Neural progenitor cell (in vitro differentiated cells): ENCODE data around the gene TADA3.

Experiments used
- EZH2 ChIP-seq: fragments of 200-600 bp; sonication (generic); IDR thresholded peaks from 2 replicates; pipeline ENCODE4 v1.6.1; 2017; ENCODE audit warnings: antibody characterized with exemption, mild to moderate bottlenecking, moderate library complexity
- EZH2phosphoT487 ChIP-seq: fragments of 200-600 bp; sonication (generic); IDR thresholded peaks from 2 replicates; pipeline ENCODE4 v1.6.1; 2017; ENCODE audit warnings: antibody characterized with exemption
- TF ChIP-seq, protein P1 (sequence below): fragments of 200-600 bp; sonication (generic); IDR thresholded peaks from 2 replicates; pipeline ENCODE4 v1.5.1; 2017; ENCODE audit warnings: antibody characterized with exemption, mild to moderate bottlenecking

DNA sequence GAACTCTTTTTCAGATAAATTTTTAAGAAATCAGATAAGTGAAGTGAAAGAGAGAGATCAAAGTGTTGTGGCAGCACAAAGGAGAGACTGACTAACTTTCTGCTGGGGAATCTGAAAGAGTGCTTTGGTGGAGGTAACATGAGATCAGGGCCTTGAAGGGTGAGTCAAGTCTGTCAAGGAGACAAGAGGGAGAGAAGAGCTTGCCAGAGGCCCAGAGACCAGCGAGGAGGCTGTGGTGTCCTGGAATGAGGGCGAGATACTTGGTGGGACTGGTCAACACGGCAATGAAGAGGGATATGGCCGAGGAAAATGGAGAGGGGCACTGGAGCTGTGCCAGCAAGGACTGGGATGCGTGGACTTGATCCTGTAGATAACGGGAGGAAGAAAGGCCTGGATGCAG lies 4.6 kb downstream of the TADA3 start:
- TF ChIP-seq EZH2phosphoT487 (no peak), EZH2 (no peak)
- TF ChIP-seq, protein P1, sequence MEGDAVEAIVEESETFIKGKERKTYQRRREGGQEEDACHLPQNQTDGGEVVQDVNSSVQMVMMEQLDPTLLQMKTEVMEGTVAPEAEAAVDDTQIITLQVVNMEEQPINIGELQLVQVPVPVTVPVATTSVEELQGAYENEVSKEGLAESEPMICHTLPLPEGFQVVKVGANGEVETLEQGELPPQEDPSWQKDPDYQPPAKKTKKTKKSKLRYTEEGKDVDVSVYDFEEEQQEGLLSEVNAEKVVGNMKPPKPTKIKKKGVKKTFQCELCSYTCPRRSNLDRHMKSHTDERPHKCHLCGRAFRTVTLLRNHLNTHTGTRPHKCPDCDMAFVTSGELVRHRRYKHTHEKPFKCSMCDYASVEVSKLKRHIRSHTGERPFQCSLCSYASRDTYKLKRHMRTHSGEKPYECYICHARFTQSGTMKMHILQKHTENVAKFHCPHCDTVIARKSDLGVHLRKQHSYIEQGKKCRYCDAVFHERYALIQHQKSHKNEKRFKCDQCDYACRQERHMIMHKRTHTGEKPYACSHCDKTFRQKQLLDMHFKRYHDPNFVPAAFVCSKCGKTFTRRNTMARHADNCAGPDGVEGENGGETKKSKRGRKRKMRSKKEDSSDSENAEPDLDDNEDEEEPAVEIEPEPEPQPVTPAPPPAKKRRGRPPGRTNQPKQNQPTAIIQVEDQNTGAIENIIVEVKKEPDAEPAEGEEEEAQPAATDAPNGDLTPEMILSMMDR, result no peak
